Body of pancreas (tissue), 4 donors: ENCODE results near the gene TMEM245. TPM values are rescaled to one million over a fixed set of nuclear protein-coding genes. Genes with fewer than 3 reads are reported as not detected.

Experiments used
- ATAC-seq: fragments of 150-250 bp; one replicate; pipeline ENCODE4 v1.9.1; 2016
- DNase-seq, 4 donors: peaks; one replicate each; pipeline ENCODE4 v3.0.0-alpha.2; 2019
- H3K27ac ChIP-seq, 4 donors: fragments of 200-600 bp; sonication (generic); 1 replicate in 3 of 4; 2 replicates in 1 of 4; pipeline versions ENCODE4 v1.5.1 to v1.6.1; 2016 to 2019; ENCODE audit warnings: mild to moderate bottlenecking in 1 of 4, mixed read lengths in 1 of 4, moderate library complexity in 1 of 4
- H3K27me3 ChIP-seq, 2 donors: fragments of 200-600 bp; sonication (generic); one replicate each; pipeline ENCODE4 v1.6.0; 2016; ENCODE audit warnings: mild to moderate bottlenecking in 1 of 2
- H3K36me3 ChIP-seq, 2 donors: fragments of 200-600 bp; sonication (generic); replicated peaks in 1 of 2; 2 replicates each; pipeline ENCODE4 v1.5.1; 2016; ENCODE audit warnings: low read depth in 2 of 2; ENCODE audit not compliant: insufficient read depth in 1 of 2
- H3K4me1 ChIP-seq: fragments of 200-600 bp; sonication (generic); one replicate; pipeline ENCODE4 v1.6.0; 2016
- H3K4me3 ChIP-seq, 2 donors: fragments of 200-600 bp; sonication (generic); 1 replicate in 1 of 2; 2 replicates in 1 of 2; pipeline ENCODE4 v1.5.1; 2016 to 2019
- H3K9me3 ChIP-seq, 3 donors: fragments of 200-600 bp; sonication (generic); 1 replicate in 2 of 3; 2 replicates in 1 of 3; pipeline ENCODE4 v1.5.1; 2016
- CTCF ChIP-seq, 7 experiments: fragments of 450-650 bp in 4 of 7; fragments of 200-600 bp in 3 of 7; sonication (generic) in 3 of 7; IDR thresholded peaks; one replicate each; pipeline ENCODE4 v1.5.1; 2016 to 2019; ENCODE audit warnings: antibody characterized with exemption in 7 of 7
- POLR2A ChIP-seq, 3 donors: fragments of 450-650 bp; IDR thresholded peaks; one replicate each; pipeline ENCODE4 v1.6.1; 2016; ENCODE audit warnings: antibody characterized with exemption in 3 of 3, mild to moderate bottlenecking in 2 of 3
- WGBS, 2 donors: methylation state at CpG; one replicate each; pipeline ENCODE4 v1.1.5; 2017; 5-methylcytosine and 5-hydroxymethylcytosine counted together
- intact Hi-C: fragments of 100-400 bp; cut with DNase I; formaldehyde crosslinking; loops from one replicate; pipeline ENCODE4 v1.15.1; 2023
- total RNA-seq, 2 donors: library from RNA; depleted of rRNA; stranded (reverse); fragments of >200 nt; gene quantifications; one replicate each; pipeline ENCODE4 v1.1.0, GENCODE V29; 2016

Gene TMEM245
- total RNA-seq, 2 donors from 2014 or later, result 38.9 to 47.0 TPM

- WGBS, 2 donors, result 83 to 90% methylated on average over 1 of the region's 1 CpG
- no peaks in the 10 kb centered on the region for H3K4me1 ChIP-seq
- DNase-seq (no peak), ATAC-seq (no peak)
- no peak for TF ChIP-seq CTCF (IDR thresholded peaks at IDR 0.05)
- TF ChIP-seq POLR2A (IDR thresholded peaks at IDR 0.05), result no peak
- no peaks in the 10 kb centered on the region for H3K9me3 ChIP-seq
- intact Hi-C loops, result no loop called here
- H3K27ac ChIP-seq, result no peak overlapping the region
- H3K4me3 ChIP-seq, result no peak overlapping the region
- H3K36me3 ChIP-seq, result peaks cover 0 to 20% of the 10 kb centered on the region in 2 donors
- no peaks in the 10 kb centered on the region for H3K27me3 ChIP-seq
Measured at GRCh38 chr9:109046346-109046745, 73.4 kb downstream of the TMEM245 start.

- peaks cover 0 to 13% of the 10 kb centered on the region in 2 donors for H3K36me3 ChIP-seq
Measured at GRCh38 chr9:109043578-109043977, 76.2 kb downstream of the TMEM245 start.

GRCh38 chr9:109040571-109040970 lies 79.2 kb downstream of the TMEM245 start:
- DNase-seq (no peak), ATAC-seq (no peak)
- H3K4me1 ChIP-seq, result peaks cover 20% of the 10 kb centered on the region
- peaks cover 0 to 6% of the 10 kb centered on the region in 2 donors for H3K36me3 ChIP-seq
- no peak overlapping the region for H3K27ac ChIP-seq
- WGBS, 2 donors, result 98 to 99% methylated on average over 4 of the region's 4 CpGs
- H3K4me3 ChIP-seq, result no peak overlapping the region
- TF ChIP-seq POLR2A (IDR thresholded peaks at IDR 0.05), result no peak
- TF ChIP-seq CTCF (IDR thresholded peaks at IDR 0.05), result no peak
- no peaks in the 10 kb centered on the region for H3K27me3 ChIP-seq
- intact Hi-C loops, result no loop called here
- H3K9me3 ChIP-seq, result no peaks in the 10 kb centered on the region

More at GRCh38 chr9:109043578-109043977, 76.2 kb downstream of the TMEM245 start:
- Histone ChIP-seq H3K27ac (no peak overlapping the region), H3K4me1 (no peaks in the 10 kb centered on the region), H3K27me3 (no peaks in the 10 kb centered on the region), H3K9me3 (no peaks in the 10 kb centered on the region), H3K4me3 (no peak overlapping the region)
- ATAC-seq, result no peak
- TF ChIP-seq POLR2A (IDR thresholded peaks at IDR 0.05) (no peak), CTCF (IDR thresholded peaks at IDR 0.05) (no peak)
- intact Hi-C loops, result no loop called here
- WGBS, 2 donors, result 97 to 100% methylated on average over 4 of the region's 4 CpGs
- no peak for DNase-seq

GRCh38 chr9:109039539-109039938 lies 80.2 kb downstream of the TMEM245 start:
- no peaks in the 10 kb centered on the region for H3K9me3 ChIP-seq
- intact Hi-C loops, result no loop called here
- H3K36me3 ChIP-seq, result peaks cover 0 to 3% of the 10 kb centered on the region in 2 donors
- ATAC-seq, result no peak
- DNase-seq, result no peak
- peaks cover 20% of the 10 kb centered on the region for H3K4me1 ChIP-seq
- no peak for TF ChIP-seq CTCF (IDR thresholded peaks at IDR 0.05)
- no peak for TF ChIP-seq POLR2A (IDR thresholded peaks at IDR 0.05)
- H3K27ac ChIP-seq, result no peak overlapping the region
- no peaks in the 10 kb centered on the region for H3K27me3 ChIP-seq
- H3K4me3 ChIP-seq, result no peak overlapping the region
- WGBS, 2 donors, result 91 to 93% methylated on average over 4 of the region's 4 CpGs

GRCh38 chr9:109037946-109038715 lies 81.6 kb downstream of the TMEM245 start:
- peak overlapping the region in 2 of 4 donors; percentile 38 to 53 for H3K27ac ChIP-seq

More at GRCh38 chr9:109037946-109038715, 81.6 kb downstream of the TMEM245 start:
- no peak for DNase-seq
- TF ChIP-seq POLR2A (IDR thresholded peaks at IDR 0.05), result no peak
- no peak for TF ChIP-seq CTCF (IDR thresholded peaks at IDR 0.05)
- Histone ChIP-seq H3K27me3 (no peaks in the 10 kb centered on the region), H3K9me3 (no peaks in the 10 kb centered on the region), H3K4me3 (no peak overlapping the region), H3K36me3 (peaks cover 0 to 7% of the 10 kb centered on the region in 2 donors), H3K4me1 (peaks cover 20% of the 10 kb centered on the region)
- intact Hi-C loops, result no loop called here
- 70 to 74% methylated on average over 4 of the region's 4 CpGs for WGBS, 2 donors
- no peak for ATAC-seq
